ENCODE measurements around the gene PNPLA5. TPM values are rescaled to one million over a fixed set of nuclear protein-coding genes. Genes with fewer than 3 reads are reported as not detected.
A peak's percentile ranks its signal among the peaks of the same experiment; 100 is the strongest.

PNPLA5 gene
- total and polyA plus RNA-seq, 2 of the 13 experiments (the other 11 are each of a cell fraction or from before 2014, with no cell fraction given) = not detected

GRCh38 chr22:43925433-43926348 is 33.9 kb upstream of the PNPLA5 start (continued):
- peak; percentile 96 for TF ChIP-seq PRDM15 (CRISPR knock-in tag; IDR thresholded peaks at IDR 0.05)
- TF ChIP-seq ZNF264 (CRISPR knock-in tag; IDR thresholded peaks at IDR 0.05) = peak; percentile 80; the same call in 1 of the 2 replicates
- peak; percentile 80 for TF ChIP-seq CEBPB (IDR thresholded peaks at IDR 0.05; ENCODE audit: borderline replicate concordance, low read depth, low read length)
- no peak; the same call in 1 of the 2 replicates for TF ChIP-seq ZNF563 (CRISPR knock-in tag; IDR thresholded peaks at IDR 0.05)
- TF ChIP-seq SMC3 (IDR thresholded peaks at IDR 0.05; ENCODE audit: low read length) = no peak; the same call in 1 of the 2 replicates
- peak; percentile 85; the same call in 1 of the 2 replicates for TF ChIP-seq ZNF747 (CRISPR knock-in tag; IDR thresholded peaks at IDR 0.05; ENCODE audit: borderline replicate concordance)
- no peak for TF ChIP-seq KDM4B (CRISPR knock-in tag; IDR thresholded peaks at IDR 0.05)
- no peak for TF ChIP-seq NR3C1 (CRISPR knock-in tag; IDR thresholded peaks at IDR 0.05)
- TF ChIP-seq FOSL2 (CRISPR knock-in tag; IDR thresholded peaks at IDR 0.05) = peak; percentile 45
- no peak for TF ChIP-seq NAIF1 (CRISPR knock-in tag; IDR thresholded peaks at IDR 0.05; ENCODE audit: borderline replicate concordance)
- no peak for TF ChIP-seq ZNF354B (CRISPR knock-in tag; IDR thresholded peaks at IDR 0.05)
- no peak for TF ChIP-seq JUNB (CRISPR knock-in tag; IDR thresholded peaks at IDR 0.05; ENCODE audit: borderline replicate concordance)
- no peak for TF ChIP-seq MXD3 (CRISPR knock-in tag; IDR thresholded peaks at IDR 0.05)
- TF ChIP-seq ZNF792 (CRISPR knock-in tag; IDR thresholded peaks at IDR 0.05) = 0 out of 2 replicates have a peak, but pooled peaks have one; percentile 13
- TF ChIP-seq ZHX1 (CRISPR knock-in tag; IDR thresholded peaks at IDR 0.05; ENCODE audit: low read depth) = no peak
- TF ChIP-seq ZNF30 (CRISPR knock-in tag; IDR thresholded peaks at IDR 0.05) = no peak
- 0 out of 2 replicates have a peak, but pooled peaks have one; percentile 55 for TF ChIP-seq NR0B2 (CRISPR knock-in tag; IDR thresholded peaks at IDR 0.05)
- no peak; the same call in 1 of the 2 replicates for TF ChIP-seq ZNF274 (CRISPR knock-in tag; IDR thresholded peaks at IDR 0.05)
- TF ChIP-seq ZFAT (CRISPR knock-in tag; conservative IDR thresholded peaks at IDR 0.05) = no peak
- no peak for TF ChIP-seq ZNF224 (CRISPR knock-in tag; IDR thresholded peaks at IDR 0.05)
- no peak for TF ChIP-seq ZBTB2 (CRISPR knock-in tag; IDR thresholded peaks at IDR 0.05; ENCODE audit: low read depth)

Measured in HepG2 (cell line).